Stomach (tissue), 4 donors: ENCODE data around the gene ANGPTL8.

Source experiments
- POLR2A ChIP-seq, 4 donors: fragments of 450-650 bp; IDR thresholded peaks; one replicate each; pipeline ENCODE4 v1.6.1; 2016; ENCODE audit warnings: antibody characterized with exemption in 4 of 4, control low read depth in 2 of 4, mild to moderate bottlenecking in 1 of 4, moderate library complexity in 1 of 4
- POLR2AphosphoS5 ChIP-seq, 3 donors: sonication (generic); formaldehyde crosslinking; IDR thresholded peaks; one replicate each; pipeline ENCODE4 v1.6.1; 2016; ENCODE audit warnings: antibody characterized with exemption in 3 of 3
- TF ChIP-seq, protein P1 (sequence below), 7 experiments: fragments of 450-650 bp in 4 of 7; fragments of 200-600 bp in 3 of 7; sonication (generic) in 3 of 7; IDR thresholded peaks; one replicate each; pipeline ENCODE4 v1.5.1; 2016 to 2019; ENCODE audit warnings: antibody characterized with exemption in 7 of 7, control low read depth in 2 of 7, mild to moderate bottlenecking in 1 of 7

DNA sequence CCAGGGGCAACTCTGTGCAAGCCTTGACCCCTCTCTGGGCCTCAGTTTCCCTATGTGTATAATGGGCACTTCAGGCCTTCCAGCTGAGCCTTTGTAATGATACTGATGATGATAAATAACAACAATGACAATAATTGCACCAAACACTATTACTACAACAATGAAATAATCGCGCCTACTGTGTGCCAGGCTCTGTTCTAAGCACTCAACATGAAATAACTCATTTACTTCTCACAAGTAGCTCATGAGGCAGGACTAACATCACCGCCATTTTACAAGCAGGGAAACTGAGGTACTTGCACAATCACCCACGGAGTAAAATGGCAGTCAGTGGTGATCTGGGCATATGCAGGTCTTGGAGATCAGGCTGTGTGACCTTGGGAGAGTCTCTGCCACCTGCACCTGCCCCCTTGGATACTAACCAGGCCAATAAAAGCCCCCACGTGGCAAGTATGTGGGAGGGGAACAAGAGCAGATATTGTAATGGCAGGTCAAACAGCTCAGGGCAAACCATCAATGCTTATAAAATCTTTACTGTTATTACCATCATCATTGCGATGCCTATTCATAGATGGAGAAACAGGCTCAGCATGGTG, 540 bp upstream of the ANGPTL8 start:
- TF ChIP-seq, protein P1, sequence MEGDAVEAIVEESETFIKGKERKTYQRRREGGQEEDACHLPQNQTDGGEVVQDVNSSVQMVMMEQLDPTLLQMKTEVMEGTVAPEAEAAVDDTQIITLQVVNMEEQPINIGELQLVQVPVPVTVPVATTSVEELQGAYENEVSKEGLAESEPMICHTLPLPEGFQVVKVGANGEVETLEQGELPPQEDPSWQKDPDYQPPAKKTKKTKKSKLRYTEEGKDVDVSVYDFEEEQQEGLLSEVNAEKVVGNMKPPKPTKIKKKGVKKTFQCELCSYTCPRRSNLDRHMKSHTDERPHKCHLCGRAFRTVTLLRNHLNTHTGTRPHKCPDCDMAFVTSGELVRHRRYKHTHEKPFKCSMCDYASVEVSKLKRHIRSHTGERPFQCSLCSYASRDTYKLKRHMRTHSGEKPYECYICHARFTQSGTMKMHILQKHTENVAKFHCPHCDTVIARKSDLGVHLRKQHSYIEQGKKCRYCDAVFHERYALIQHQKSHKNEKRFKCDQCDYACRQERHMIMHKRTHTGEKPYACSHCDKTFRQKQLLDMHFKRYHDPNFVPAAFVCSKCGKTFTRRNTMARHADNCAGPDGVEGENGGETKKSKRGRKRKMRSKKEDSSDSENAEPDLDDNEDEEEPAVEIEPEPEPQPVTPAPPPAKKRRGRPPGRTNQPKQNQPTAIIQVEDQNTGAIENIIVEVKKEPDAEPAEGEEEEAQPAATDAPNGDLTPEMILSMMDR (IDR thresholded peaks at IDR 0.05), result no peak
- no peak for TF ChIP-seq POLR2A (IDR thresholded peaks at IDR 0.05)
- no peak for TF ChIP-seq POLR2AphosphoS5 (IDR thresholded peaks at IDR 0.05)
